Thoracic aorta (tissue), 2 donors: ENCODE data around the gene NOB1. TPM values are rescaled to one million over a fixed set of nuclear protein-coding genes. Genes with fewer than 3 reads are reported as not detected.

Source experiments
- ATAC-seq: fragments of 150-250 bp; one replicate; pipeline ENCODE4 v1.8.0; 2017; ENCODE audit warnings: low read depth; ENCODE audit not compliant: insufficient number of reproducible peaks, low FRiP score
- DNase-seq: peaks from one replicate; pipeline ENCODE4 v3.0.0-alpha.2; 2020; ENCODE audit warnings: low spot score
- H3K27ac ChIP-seq, 2 donors: fragments of 200-600 bp; sonication (generic); 1 replicate in 1 of 2; 2 replicates in 1 of 2; pipeline ENCODE4 v1.5.1; 2016; ENCODE audit warnings: mild to moderate bottlenecking in 2 of 2, moderate library complexity in 2 of 2
- H3K27me3 ChIP-seq: fragments of 200-600 bp; sonication (generic); replicated peaks from 2 replicates; pipeline ENCODE4 v1.6.0; 2016; ENCODE audit warnings: mild to moderate bottlenecking; ENCODE audit not compliant: insufficient read depth
- H3K36me3 ChIP-seq: fragments of 200-600 bp; sonication (generic); one replicate; pipeline ENCODE4 v1.5.1; 2016
- H3K4me1 ChIP-seq, 2 donors: fragments of 200-600 bp; sonication (generic); 1 replicate in 1 of 2; 2 replicates in 1 of 2; pipeline versions ENCODE4 v1.5.1 to v1.6.0; 2016; ENCODE audit warnings: low read depth in 2 of 2, mild to moderate bottlenecking in 1 of 2; ENCODE audit not compliant: control insufficient read depth in 1 of 2
- H3K4me3 ChIP-seq: fragments of 200-600 bp; sonication (generic); 2 replicates; pipeline ENCODE4 v1.5.1; 2016; ENCODE audit warnings: mild to moderate bottlenecking
- H3K9me3 ChIP-seq: fragments of 200-600 bp; sonication (generic); 2 replicates; pipeline ENCODE4 v1.5.1; 2016
- total RNA-seq, 2 donors: library from RNA; depleted of rRNA; stranded (reverse); fragments of >200 nt; gene quantifications; one replicate each; pipeline versions ENCODE4 v1.1.0 to v1.2.3, GENCODE V29; 2016
- TF ChIP-seq, protein P1 (sequence below): fragments of 200-600 bp; sonication (generic); IDR thresholded peaks from one replicate; pipeline ENCODE4 v1.5.1; 2019; ENCODE audit warnings: antibody characterized with exemption

The NOB1 gene
- total RNA-seq, 2 donors from 2014 or later = 7.0 to 38.9 TPM

DNA sequence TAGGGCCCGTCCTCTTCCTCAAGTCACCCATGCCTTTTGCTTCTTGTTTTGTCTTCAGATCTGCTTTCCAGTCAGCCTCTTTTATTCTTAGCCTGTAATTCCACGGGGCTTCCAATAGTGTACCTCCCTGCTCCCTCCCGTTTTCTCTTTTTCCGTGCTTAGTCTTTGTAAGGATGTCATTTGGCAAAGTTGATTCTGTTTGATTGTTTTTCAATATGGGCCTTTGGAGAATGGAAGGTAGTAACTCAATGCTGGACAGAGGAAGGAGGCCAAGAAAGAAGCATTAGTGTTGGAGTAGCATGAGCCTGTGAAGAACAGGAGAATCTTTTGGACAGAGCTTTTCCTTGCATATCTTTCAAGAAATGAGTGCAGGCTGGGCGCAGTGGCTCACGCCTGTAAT lies 13.9 kb upstream of the NOB1 start:
- Histone ChIP-seq H3K4me3 (no peak overlapping the region), H3K4me1 (peaks cover 2% of the 10 kb centered on the region in 2 donors), H3K27me3 (no peaks in the 10 kb centered on the region), H3K27ac (no peak overlapping the region), H3K36me3 (no peaks in the 10 kb centered on the region), H3K9me3 (no peaks in the 10 kb centered on the region)
- no peak for DNase-seq
- TF ChIP-seq, protein P1, sequence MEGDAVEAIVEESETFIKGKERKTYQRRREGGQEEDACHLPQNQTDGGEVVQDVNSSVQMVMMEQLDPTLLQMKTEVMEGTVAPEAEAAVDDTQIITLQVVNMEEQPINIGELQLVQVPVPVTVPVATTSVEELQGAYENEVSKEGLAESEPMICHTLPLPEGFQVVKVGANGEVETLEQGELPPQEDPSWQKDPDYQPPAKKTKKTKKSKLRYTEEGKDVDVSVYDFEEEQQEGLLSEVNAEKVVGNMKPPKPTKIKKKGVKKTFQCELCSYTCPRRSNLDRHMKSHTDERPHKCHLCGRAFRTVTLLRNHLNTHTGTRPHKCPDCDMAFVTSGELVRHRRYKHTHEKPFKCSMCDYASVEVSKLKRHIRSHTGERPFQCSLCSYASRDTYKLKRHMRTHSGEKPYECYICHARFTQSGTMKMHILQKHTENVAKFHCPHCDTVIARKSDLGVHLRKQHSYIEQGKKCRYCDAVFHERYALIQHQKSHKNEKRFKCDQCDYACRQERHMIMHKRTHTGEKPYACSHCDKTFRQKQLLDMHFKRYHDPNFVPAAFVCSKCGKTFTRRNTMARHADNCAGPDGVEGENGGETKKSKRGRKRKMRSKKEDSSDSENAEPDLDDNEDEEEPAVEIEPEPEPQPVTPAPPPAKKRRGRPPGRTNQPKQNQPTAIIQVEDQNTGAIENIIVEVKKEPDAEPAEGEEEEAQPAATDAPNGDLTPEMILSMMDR = no peak
- ATAC-seq = no peak

DNA sequence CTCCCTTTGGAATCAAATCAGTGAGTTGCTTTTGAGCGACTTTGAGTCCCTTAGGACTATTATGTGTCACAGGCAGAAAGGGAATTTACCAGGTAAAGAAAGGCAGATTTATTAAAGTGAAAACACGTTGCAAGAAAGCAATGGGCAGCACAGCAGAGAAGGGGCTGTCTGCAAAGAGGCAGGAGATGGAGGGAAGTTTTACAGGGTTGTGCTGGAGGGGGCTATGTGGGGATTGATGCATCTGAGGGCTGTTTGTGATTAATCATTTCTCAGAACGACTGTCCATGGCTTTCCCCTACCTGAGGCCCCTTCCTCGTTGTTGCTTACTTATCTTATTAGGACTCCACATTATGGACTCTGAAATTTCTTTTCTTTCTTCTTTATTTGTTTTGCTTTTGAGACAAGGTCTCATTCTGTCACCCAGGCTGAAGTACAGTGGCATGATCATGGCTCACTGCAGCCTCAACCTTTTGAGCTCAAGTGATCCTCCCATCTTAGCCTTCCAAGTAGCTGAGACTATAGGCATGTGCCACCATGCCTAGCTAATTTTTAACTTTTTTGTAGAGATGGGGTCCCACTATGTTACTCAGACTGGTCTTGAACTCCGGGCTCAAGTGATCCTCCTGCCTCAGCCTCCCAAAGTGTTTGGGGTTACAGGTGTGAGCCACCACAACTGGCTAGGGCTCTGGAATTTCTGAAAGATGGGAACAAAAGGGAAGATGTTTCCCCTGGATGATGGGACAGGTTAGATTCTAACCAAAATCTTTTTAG lies 12.9 kb upstream of the NOB1 start:
- Histone ChIP-seq H3K4me3 (no peak overlapping the region), H3K36me3 (no peaks in the 10 kb centered on the region), H3K4me1 (peaks cover 8 to 10% of the 10 kb centered on the region in 2 donors), H3K27me3 (no peaks in the 10 kb centered on the region), H3K27ac (no peak overlapping the region), H3K9me3 (no peaks in the 10 kb centered on the region)
- ATAC-seq = no peak
- TF ChIP-seq, protein P1 = no peak
- no peak for DNase-seq

DNA sequence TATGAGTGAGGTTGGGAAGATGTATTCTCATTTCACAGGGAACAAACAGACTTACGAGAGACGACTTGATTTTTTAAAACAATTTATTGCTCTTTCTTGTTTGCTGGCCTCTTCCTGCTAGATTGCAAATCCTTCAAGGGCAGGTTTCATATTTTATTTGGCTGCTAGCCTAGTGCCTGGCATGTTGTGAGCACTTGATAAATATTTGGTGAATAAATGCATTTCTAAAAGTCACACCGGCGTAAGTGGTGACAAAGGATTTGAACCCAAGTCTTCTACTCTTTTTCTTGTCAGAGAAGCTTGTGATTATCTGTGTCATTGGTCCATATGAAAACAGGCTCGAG lies 8.8 kb upstream of the NOB1 start:
- Histone ChIP-seq H3K4me3 (peak overlapping the region; percentile 96), H3K36me3 (no peaks in the 10 kb centered on the region), H3K9me3 (no peaks in the 10 kb centered on the region), H3K4me1 (peaks cover 12 to 17% of the 10 kb centered on the region in 2 donors), H3K27me3 (no peaks in the 10 kb centered on the region), H3K27ac (peak overlapping the region in 1 of 2 donors; percentile 88)
- DNase-seq = no peak
- ATAC-seq = no peak
- TF ChIP-seq, protein P1 = no peak

DNA sequence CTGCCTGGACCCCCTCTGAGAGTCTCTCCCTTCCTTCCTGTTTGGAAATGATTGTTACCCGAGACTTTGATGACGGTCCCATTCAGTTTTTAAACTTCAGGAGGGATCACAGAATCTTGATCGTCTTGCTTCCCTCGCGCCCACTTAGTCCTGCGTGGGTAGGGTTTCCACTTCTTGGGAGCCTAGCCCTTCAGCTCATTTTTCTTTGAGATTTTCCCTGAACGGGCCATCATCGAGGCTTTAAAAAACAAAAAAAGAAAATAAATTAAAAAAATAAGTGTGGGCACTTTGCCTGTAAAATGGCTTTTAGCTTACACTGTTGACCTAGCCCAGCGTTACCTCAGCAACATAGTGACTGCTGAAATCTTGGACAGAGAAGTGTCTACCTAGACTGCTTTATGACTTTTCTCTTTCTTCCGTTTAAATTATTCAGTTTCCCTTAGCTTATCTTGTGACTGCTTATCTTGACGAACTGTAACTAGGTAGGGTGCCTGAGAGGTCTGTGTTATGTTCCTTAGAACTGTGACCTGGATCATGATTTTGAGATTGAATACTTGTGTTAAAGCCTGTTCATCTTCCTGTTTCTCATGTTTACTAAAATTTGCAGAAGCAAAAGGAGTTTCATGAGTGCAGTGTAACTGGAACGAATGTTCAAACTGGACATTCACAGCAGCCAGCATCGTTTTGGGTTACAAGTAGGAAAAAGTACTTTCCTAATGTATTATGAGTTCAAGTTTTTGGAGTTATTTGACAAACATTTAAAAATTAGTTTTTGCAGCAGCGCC lies 8.3 kb upstream of the NOB1 start:
- Histone ChIP-seq H3K4me1 (peaks cover 12 to 17% of the 10 kb centered on the region in 2 donors), H3K36me3 (no peaks in the 10 kb centered on the region), H3K4me3 (peak overlapping the region; percentile 96), H3K27ac (peak overlapping the region; percentile 88 to 90), H3K27me3 (no peaks in the 10 kb centered on the region), H3K9me3 (no peaks in the 10 kb centered on the region)
- TF ChIP-seq, protein P1 = no peak
- DNase-seq = no peak
- no peak for ATAC-seq
